DND-41 (cell line): ENCODE measurements around the gene FAM111B.
A peak's percentile ranks its signal among the peaks of the same experiment; 100 is the strongest.
"Not testable (repeated sequence)": the region's sequence is repeated elsewhere in the genome, so short reads cannot be mapped to it uniquely, and the experiment has no call there.

Experiments used
- ATAC-seq: fragments of 200-7000 bp; cut with Tn5 transposase; 3 replicates; pipeline ENCODE4 v1.9.1; 2021; ENCODE audit warnings: low read depth; ENCODE audit not compliant: insufficient read depth
- DNase-seq: peaks from one replicate; pipeline ENCODE4 v3.0.0-alpha.2; 2020
- H2AFZ ChIP-seq: 2 replicates; pipeline ENCODE4 v1.6.0; 2012; ENCODE audit warnings: low read depth, low read length
- H3K27ac ChIP-seq: 2 replicates; pipeline ENCODE4 v1.5.1; 2012; ENCODE audit warnings: low read length, inconsistent platforms
- H3K27me3 ChIP-seq: fragments of 200-600 bp; sonication (generic); 2 replicates; pipeline ENCODE4 v1.6.0; 2012; ENCODE audit warnings: low read length, mild to moderate bottlenecking, inconsistent platforms; ENCODE audit not compliant: insufficient read depth, poor library complexity
- H3K36me3 ChIP-seq: 2 replicates; pipeline ENCODE4 v1.5.1; 2012; ENCODE audit warnings: low read length, inconsistent platforms; ENCODE audit not compliant: insufficient read depth
- H3K4me1 ChIP-seq: 2 replicates; pipeline ENCODE4 v1.5.1; 2012; ENCODE audit warnings: mild to moderate bottlenecking, low read length; ENCODE audit not compliant: insufficient read depth
- H3K4me2 ChIP-seq: 2 replicates; pipeline ENCODE4 v1.6.0; 2012; ENCODE audit warnings: mild to moderate bottlenecking, moderate library complexity, low read length, inconsistent platforms; ENCODE audit not compliant: insufficient read depth
- H3K4me3 ChIP-seq, 2 experiments: fragments of 200-600 bp in 1 of 2; shearing (Covaris generic) in 1 of 2; 2 replicates each; pipeline ENCODE4 v1.5.1; 2012 to 2016; ENCODE audit warnings: inconsistent platforms in 2 of 2, low read length in 2 of 2, mild to moderate bottlenecking in 2 of 2, low read depth in 1 of 2, moderate library complexity in 1 of 2
- H3K79me2 ChIP-seq: 2 replicates; pipeline ENCODE4 v1.6.0; 2012; ENCODE audit warnings: low read length, inconsistent platforms; ENCODE audit not compliant: insufficient read depth
- H3K9ac ChIP-seq: 2 replicates; pipeline ENCODE4 v1.6.0; 2012; ENCODE audit warnings: low read depth, mild to moderate bottlenecking, inconsistent platforms, low read length, moderate library complexity
- H3K9me3 ChIP-seq: 2 replicates; pipeline ENCODE4 v1.5.1; 2012; ENCODE audit warnings: low read length, moderate library complexity, mild to moderate bottlenecking, inconsistent platforms; ENCODE audit not compliant: insufficient read depth, severe bottlenecking
- H4K20me1 ChIP-seq: 2 replicates; pipeline ENCODE4 v1.6.0; 2012; ENCODE audit warnings: low read length; ENCODE audit not compliant: insufficient read depth
- EZH2 ChIP-seq: IDR thresholded peaks from 3 replicates; pipeline ENCODE4 v1.6.1; 2012; ENCODE audit warnings: borderline replicate concordance, low read depth, mild to moderate bottlenecking, moderate library complexity, low read length, inconsistent platforms; ENCODE audit not compliant: severe bottlenecking
- TF ChIP-seq, protein P1 (sequence below): IDR thresholded peaks from 2 replicates; pipeline ENCODE4 v1.5.1; 2012; ENCODE audit warnings: borderline replicate concordance, low read length, moderate library complexity, mild to moderate bottlenecking; ENCODE audit not compliant: poor library complexity, severe bottlenecking; ENCODE audit errors: extremely low read depth

The FAM111B gene

DNA sequence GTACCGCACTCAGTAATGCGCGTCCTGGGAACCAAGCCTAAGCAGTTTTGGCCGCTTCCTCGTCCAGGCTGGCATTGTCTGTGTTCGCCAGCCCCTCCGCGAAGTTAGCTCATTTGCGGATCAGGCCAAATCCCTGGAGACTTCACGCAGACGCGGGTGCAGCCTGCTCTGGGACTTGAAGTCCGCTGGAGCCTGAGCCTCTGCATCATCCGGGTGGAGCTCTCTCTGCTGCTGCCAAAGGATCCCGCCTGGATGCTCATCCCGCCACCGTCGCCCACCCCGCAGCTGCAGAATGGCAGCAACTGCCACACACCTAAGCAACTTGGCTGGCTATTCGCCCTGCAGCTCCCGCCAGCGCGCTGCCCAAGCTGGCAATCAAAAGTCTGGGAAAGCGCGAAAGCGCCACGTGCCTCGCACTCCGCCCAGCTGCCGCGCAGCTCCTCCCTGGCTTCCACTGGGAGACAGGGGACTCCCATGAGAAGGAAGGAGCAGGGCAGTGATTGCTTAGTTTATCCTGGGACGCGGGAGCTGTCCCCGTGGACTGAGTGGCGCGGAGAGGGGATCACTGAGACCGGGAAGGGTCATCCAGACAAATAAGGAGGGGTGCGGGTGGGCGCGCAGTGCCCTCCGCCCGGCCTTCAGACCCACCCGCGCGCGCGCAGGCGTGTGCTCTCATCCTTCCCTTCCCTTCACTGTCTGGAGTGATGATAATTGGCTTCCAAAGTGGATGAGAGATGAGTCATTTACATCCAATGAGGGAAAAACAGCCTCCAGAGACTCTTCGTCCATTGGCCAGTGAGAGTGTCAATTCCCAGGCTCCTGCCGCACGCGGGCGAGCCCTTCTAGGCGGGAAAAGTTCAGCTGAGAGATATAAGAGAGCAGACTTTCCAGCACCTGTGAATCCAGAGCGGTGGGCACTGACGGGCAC, 44.2 kb upstream of the FAM111B start:
- Histone ChIP-seq H2AFZ (no peak overlapping the region), H3K27me3 (no peaks in the 10 kb centered on the region), H4K20me1 (no peaks in the 10 kb centered on the region), H3K9me3 (no peaks in the 10 kb centered on the region), H3K9ac (no peak overlapping the region), H3K79me2 (no peaks in the 10 kb centered on the region), H3K4me3 (no peak overlapping the region), H3K4me1 (no peaks in the 10 kb centered on the region), H3K27ac (no peak overlapping the region), H3K36me3 (no peaks in the 10 kb centered on the region), H3K4me2 (no peak overlapping the region)
- DNase-seq (no peak), ATAC-seq (no peak)
- TF ChIP-seq EZH2 = no peak
- TF ChIP-seq, protein P1, sequence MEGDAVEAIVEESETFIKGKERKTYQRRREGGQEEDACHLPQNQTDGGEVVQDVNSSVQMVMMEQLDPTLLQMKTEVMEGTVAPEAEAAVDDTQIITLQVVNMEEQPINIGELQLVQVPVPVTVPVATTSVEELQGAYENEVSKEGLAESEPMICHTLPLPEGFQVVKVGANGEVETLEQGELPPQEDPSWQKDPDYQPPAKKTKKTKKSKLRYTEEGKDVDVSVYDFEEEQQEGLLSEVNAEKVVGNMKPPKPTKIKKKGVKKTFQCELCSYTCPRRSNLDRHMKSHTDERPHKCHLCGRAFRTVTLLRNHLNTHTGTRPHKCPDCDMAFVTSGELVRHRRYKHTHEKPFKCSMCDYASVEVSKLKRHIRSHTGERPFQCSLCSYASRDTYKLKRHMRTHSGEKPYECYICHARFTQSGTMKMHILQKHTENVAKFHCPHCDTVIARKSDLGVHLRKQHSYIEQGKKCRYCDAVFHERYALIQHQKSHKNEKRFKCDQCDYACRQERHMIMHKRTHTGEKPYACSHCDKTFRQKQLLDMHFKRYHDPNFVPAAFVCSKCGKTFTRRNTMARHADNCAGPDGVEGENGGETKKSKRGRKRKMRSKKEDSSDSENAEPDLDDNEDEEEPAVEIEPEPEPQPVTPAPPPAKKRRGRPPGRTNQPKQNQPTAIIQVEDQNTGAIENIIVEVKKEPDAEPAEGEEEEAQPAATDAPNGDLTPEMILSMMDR = no peak

DNA sequence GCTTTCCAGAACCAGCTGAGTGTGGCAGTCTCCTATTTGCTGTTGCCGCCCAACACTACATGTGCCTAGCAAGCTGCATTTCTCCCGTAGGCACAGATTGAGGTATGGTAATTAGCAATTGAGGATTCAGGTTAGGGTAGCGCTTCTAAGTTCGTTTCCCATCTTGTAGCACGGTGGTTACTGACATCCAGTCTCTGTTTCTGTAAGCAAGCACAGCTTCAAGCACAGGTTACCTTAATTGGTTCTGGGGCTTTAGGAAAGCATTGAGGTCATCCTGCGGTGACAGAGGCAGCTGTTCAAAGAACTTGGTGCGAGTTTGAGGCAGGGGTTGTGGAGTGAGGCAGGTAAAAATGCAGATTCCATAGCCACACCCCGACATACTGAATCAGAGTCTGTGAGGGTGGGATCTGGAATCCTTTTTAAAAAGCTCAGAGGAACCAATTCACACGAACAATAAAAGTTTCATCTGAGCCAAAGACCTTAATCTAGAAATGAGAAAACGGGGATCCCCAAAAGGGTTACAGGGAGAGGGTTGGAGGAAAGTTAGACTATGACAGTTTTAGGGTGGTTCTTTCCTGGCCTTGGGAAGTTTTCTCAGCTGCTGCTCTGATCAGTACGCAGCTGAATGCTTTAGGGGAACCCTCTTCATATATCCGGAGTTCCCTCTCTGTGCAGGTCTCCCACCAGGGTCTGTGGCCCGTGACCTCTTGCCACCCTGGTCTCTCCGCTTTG, 42.9 kb upstream of the FAM111B start:
- not testable (repeated sequence) for H3K4me1 ChIP-seq, H3K4me3 ChIP-seq, H3K9me3 ChIP-seq, H3K9ac ChIP-seq, H2AFZ ChIP-seq, H3K36me3 ChIP-seq, H3K27me3 ChIP-seq, H3K27ac ChIP-seq, H3K79me2 ChIP-seq, DNase-seq, H3K4me2 ChIP-seq, H4K20me1 ChIP-seq
- ATAC-seq = peak; percentile 40; the same call in 2 of the 3 replicates

DNA sequence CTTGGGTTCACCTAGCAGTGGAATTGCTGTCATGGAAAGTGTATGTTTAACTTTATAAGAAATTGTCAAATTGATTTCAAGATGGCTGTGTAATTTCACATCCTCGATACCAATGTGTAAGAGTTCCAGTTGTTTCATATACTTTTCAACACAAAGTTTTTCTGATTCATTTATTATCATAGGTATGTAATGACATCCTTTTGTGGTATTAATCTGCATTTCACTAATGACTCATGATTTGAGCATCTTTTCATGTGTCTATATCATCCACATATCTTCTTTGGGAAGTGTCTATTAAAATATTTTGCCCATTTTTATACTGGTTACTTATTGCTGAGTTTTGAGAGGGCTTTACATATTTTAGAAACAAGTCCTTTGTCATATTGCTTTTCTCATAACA, 38.0 kb upstream of the FAM111B start:
- peaks cover 5% of the 10 kb centered on the region for H3K27me3 ChIP-seq
- no peaks in the 10 kb centered on the region for H4K20me1 ChIP-seq
- H3K4me3 ChIP-seq = no peak overlapping the region
- TF ChIP-seq EZH2 = no peak
- TF ChIP-seq, protein P1 = no peak
- no peak overlapping the region for H3K9ac ChIP-seq
- H3K36me3 ChIP-seq = no peaks in the 10 kb centered on the region
- no peaks in the 10 kb centered on the region for H3K4me1 ChIP-seq
- no peak for DNase-seq
- no peak for ATAC-seq
- H3K9me3 ChIP-seq = no peaks in the 10 kb centered on the region
- H3K27ac ChIP-seq = no peak overlapping the region
- H2AFZ ChIP-seq = no peak overlapping the region
- H3K4me2 ChIP-seq = no peak overlapping the region
- H3K79me2 ChIP-seq = no peaks in the 10 kb centered on the region
